ENCODE data around the gene NDN. TPM values are rescaled to one million over a fixed set of nuclear protein-coding genes. Genes with fewer than 3 reads are reported as not detected.
"Not testable (repeated sequence)": the region's sequence is repeated elsewhere in the genome, so short reads cannot be mapped to it uniquely, and the experiment has no call there.

The NDN gene, protein sequence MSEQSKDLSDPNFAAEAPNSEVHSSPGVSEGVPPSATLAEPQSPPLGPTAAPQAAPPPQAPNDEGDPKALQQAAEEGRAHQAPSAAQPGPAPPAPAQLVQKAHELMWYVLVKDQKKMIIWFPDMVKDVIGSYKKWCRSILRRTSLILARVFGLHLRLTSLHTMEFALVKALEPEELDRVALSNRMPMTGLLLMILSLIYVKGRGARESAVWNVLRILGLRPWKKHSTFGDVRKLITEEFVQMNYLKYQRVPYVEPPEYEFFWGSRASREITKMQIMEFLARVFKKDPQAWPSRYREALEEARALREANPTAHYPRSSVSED
- total RNA-seq = 10 to 100 TPM; 30.6 to 80.0 TPM

DNA sequence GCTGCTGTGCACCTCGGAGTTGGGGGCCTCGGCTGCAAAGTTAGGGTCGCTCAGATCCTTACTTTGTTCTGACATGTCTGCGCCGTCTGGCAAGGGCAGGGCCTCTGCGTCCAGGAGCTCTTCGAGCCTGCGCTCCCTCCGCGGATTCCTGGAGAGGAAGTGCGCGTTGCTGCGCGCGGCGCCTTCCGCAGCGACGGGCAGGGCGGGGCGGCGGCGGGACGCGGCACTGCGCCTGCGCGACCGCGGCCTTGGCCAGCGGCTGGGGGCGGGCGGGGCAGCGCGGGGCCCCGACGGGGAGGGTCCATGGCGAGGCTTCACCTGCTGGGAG lies at the start of gene NDN:
Gene NDN (minus strand): TSS at position 163 of the 328 bp plus-strand sequence. CDS start 88 bp downstream, at position 75.
- no peak for ATAC-seq (ENCODE audit: insufficient number of reproducible peaks, low FRiP score, low read depth)
- H3K36me3 ChIP-seq = no peaks in the 10 kb centered on the region
- no peaks in the 10 kb centered on the region for H3K9me3 ChIP-seq
- H3K4me1 ChIP-seq (ENCODE audit: control insufficient read depth in 1 of 2, low read depth in 2 of 2) = peaks cover 0 to 7% of the 10 kb centered on the region in 2 donors
- no peak for TF ChIP-seq CTCF (IDR thresholded peaks at IDR 0.05)
- no peaks in the 10 kb centered on the region for H3K27me3 ChIP-seq (replicated peaks; ENCODE audit: insufficient read depth)
- H3K27ac ChIP-seq = no peak within 1 kb of the TSS
- peak within 1 kb of the TSS; percentile 66 for H3K4me3 ChIP-seq
- DNase-seq (ENCODE audit: low spot score) = no peak

- TF ChIP-seq CTCF (IDR thresholded peaks at IDR 0.05) = no peak
- no peak overlapping the region for H3K4me3 ChIP-seq
- no peak for DNase-seq (ENCODE audit: low spot score)
These were observed 49.0 kb upstream of the NDN start for GRCh38 chr15:23736033-23736673.

DNA sequence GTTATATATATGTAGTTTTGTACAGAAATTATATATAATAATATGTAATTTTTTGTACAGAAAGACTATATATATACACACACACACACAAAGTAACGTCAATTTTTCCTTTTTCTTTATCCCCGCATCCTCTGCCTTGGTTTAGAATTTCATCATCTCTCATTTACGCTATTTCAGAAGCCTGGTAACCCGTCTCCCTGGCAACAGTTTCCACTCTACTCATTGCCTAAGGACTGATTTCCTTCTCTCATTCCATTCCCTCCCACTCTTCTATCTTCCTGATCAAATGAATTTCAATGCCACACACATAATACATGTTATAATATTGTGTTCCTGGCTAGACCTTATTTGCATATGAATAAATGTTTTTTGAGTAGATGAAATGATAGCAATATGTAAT lies 47.8 kb upstream of the NDN start:
- no peak for TF ChIP-seq CTCF (IDR thresholded peaks at IDR 0.05)
- ATAC-seq (ENCODE audit: insufficient number of reproducible peaks, low FRiP score, low read depth) = no peak
- no peak overlapping the region for H3K4me3 ChIP-seq

More at GRCh38 chr15:23736033-23736673, 49.0 kb upstream of the NDN start:
- no peaks in the 10 kb centered on the region for H3K9me3 ChIP-seq
- no peaks in the 10 kb centered on the region for H3K27me3 ChIP-seq (replicated peaks; ENCODE audit: insufficient read depth)
- no peaks in the 10 kb centered on the region for H3K36me3 ChIP-seq
- no peak for ATAC-seq (ENCODE audit: insufficient number of reproducible peaks, low FRiP score, low read depth)
- H3K27ac ChIP-seq = no peak overlapping the region
- no peaks in the 10 kb centered on the region for H3K4me1 ChIP-seq (ENCODE audit: control insufficient read depth in 1 of 2, low read depth in 2 of 2)

GRCh38 chr15:23713874-23714656 lies 27.0 kb upstream of the NDN start:
- not testable (repeated sequence) for ATAC-seq (ENCODE audit: insufficient number of reproducible peaks, low FRiP score, low read depth); H3K9me3 ChIP-seq; H3K27ac ChIP-seq; H3K4me3 ChIP-seq; H3K4me1 ChIP-seq (ENCODE audit: control insufficient read depth in 1 of 2, low read depth in 2 of 2); H3K27me3 ChIP-seq (replicated peaks; ENCODE audit: insufficient read depth); DNase-seq (ENCODE audit: low spot score); H3K36me3 ChIP-seq

More for the DNA sequence above, 47.8 kb upstream of the NDN start:
- Histone ChIP-seq H3K27ac (no peak overlapping the region), H3K27me3 (replicated peaks; ENCODE audit: insufficient read depth) (no peaks in the 10 kb centered on the region), H3K36me3 (no peaks in the 10 kb centered on the region), H3K9me3 (no peaks in the 10 kb centered on the region), H3K4me1 (ENCODE audit: control insufficient read depth in 1 of 2, low read depth in 2 of 2) (no peaks in the 10 kb centered on the region)
- no peak for DNase-seq (ENCODE audit: low spot score)

DNA sequence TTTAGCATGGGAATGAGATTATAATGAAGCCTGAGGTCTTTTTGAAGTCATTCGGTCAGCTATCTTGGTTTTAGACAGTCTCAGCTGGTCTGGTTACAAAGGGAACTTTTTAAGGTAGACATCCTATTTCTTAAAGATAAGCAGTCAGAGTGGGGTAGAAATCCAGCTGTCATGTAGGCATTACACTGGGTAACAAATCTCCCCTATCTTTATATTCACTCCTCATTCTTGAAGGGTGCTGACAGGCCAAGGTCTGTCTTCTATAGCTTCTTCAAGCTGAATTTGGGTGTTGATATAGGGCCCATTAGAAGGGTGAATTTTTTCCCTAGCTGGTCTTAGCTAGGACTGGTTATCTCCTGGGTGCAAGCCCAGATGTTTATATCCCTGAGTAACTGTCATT lies 21.2 kb upstream of the NDN start:
- Histone ChIP-seq H3K27me3 (replicated peaks; ENCODE audit: insufficient read depth) (no peaks in the 10 kb centered on the region), H3K27ac (no peak overlapping the region), H3K4me1 (ENCODE audit: control insufficient read depth in 1 of 2, low read depth in 2 of 2) (no peaks in the 10 kb centered on the region), H3K36me3 (no peaks in the 10 kb centered on the region), H3K9me3 (no peaks in the 10 kb centered on the region), H3K4me3 (no peak overlapping the region)
- no peak for DNase-seq (ENCODE audit: low spot score)
- ATAC-seq (ENCODE audit: insufficient number of reproducible peaks, low FRiP score, low read depth) = no peak
- TF ChIP-seq CTCF (IDR thresholded peaks at IDR 0.05) = no peak
